RKO (cell line): ENCODE measurements around the gene MAPKAPK3.
"Not testable (repeated sequence)": the region's sequence is repeated elsewhere in the genome, so short reads cannot be mapped to it uniquely, and the experiment has no call there.

ENCODE experiments used
- DNase-seq: peaks from one replicate; pipeline ENCODE4 v3.0.0-alpha.2; 2016; ENCODE audit warnings: low spot score

Gene MAPKAPK3

GRCh38 chr3:50656417-50657195, 39.7 kb downstream of the MAPKAPK3 start:
- no peak for DNase-seq

DNA sequence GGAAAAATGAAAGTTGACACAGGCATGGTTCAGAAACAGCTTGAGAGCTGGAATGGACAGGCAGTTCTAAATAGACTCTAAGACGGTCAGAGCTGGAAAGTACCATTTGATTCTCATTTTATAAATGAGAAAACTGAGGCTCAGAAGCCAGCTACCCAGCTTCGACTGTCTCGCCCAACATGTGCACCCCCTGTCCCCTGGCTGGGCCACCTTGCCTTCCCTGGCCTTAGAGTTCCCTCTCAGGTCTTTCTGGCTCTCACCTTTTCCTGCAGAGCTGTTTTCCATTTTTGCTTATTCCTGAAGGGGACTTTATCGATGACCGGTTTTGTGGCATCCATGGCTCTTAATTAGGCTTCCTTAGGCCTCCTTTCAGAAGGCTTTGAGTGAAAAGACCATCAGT, 40.5 kb downstream of the MAPKAPK3 start:
- no peak for DNase-seq

GRCh38 chr3:50657816-50658215, 40.9 kb downstream of the MAPKAPK3 start:
- DNase-seq, result no peak

GRCh38 chr3:50658416-50658815, 41.5 kb downstream of the MAPKAPK3 start:
- DNase-seq, result no peak

DNA sequence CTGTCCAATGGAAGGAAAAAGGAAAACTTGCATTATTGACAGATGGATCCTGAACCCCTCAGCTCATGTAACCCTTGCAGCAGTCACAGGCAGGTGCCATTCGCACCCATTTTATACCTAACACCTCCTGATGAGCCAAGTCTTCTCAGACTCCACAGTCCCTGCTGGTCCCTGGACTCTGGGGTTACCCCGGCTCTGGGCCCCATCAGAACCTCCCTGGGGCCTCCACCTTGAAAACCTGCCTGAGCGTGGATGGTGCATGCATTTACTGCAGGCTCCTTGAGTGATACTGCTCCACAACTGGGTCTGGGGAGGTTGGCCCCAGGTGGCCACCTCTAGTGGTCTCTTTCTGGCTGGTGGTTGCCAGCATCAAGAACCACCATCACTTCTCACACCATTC, 41.9 kb downstream of the MAPKAPK3 start:
- no peak for DNase-seq

DNA sequence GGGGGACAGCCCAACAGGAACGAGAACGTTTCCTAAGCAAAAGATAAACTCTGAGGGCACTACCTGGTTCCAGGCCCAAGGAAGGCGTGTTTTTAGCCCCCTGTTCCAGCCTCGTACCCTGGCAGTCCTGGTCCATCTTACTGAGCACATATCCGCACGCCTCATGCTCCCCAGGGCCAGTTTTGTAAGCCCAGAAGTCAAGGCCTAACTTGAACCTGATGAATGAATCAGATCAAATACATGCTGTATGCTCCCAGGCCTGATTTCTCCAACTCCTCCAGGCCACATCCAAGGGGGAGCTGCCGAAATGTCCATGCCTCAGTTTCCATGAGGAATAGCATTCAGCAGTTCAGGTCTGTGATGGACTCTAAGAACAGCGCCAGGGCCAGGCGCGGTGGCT, 43.4 kb downstream of the MAPKAPK3 start:
- DNase-seq, result no peak

- DNase-seq, result no peak
These were observed 44.4 kb downstream of the MAPKAPK3 start for GRCh38 chr3:50661321-50661837.

DNA sequence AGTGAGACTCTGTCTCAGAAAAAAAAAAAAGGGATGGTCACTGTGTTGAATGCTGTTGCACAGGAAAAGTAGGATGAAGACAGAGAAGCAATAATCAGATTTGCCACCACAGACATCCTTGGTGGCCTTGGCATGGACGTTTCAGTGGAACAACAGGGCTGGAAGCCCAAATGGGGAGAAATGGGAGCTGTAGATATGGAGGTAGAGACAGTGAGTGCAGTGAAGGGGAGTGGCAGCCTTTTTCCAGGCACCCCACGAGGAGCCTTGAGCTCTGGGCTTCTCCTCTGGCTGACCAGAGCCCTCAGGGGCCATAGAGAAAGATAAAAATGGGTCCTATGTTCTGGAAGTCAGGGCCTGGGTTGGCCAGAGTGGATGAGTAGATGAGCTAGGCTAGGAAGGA, 45.5 kb downstream of the MAPKAPK3 start:
- no peak for DNase-seq

DNA sequence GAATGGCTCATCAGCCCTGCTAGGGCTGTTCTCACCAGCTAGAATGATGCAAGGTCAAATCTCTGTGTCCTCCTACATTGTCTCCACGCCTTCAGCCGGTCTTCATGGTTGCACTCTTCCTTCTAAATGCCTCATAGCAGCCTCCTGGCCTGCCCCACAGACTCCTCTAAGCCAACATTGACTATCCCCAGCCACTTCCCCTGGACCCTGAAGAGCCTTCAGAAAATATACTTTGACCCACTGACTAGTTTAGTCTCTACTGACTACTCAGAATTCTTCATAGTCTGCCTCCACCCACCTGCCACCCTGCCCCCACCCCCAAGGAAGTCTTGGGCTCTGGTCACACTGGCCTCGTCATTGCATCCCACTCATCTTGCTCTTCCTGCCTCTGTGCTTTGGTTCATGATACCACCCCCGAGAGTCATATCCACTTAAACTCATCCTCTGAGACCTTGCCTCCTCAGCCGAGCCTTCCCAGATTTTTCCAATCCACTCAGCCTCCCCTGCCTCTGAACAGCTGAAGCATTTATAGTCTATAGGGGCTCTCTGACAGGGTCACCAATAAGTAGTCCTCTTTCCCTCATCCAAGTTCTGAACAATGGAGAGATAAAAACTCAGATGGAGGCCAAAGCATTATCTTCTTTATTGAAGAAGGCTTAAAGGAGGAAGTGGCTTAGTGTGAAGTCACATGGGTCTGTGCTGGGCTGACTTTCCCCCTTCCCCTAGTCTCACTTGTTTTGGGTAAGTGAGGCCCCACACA, 48.3 kb downstream of the MAPKAPK3 start:
- DNase-seq, result no peak

DNA sequence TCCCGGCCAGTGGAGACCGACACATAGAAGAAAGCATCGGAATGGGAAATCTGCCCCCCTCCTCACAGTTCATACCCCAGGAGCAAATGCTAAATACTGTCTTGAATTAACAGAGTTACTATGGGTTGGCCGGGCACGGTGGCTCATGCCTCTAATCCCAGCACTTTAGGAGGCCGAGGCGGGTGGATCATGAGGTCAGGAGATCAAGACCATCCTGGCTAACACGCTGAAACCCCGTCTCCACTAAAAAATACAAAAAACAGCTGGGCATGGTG, 48.8 kb downstream of the MAPKAPK3 start:
- not testable (repeated sequence) for DNase-seq

GRCh38 chr3:50666837-50667236, 49.9 kb downstream of the MAPKAPK3 start:
- DNase-seq, result no peak

- DNase-seq, result peak; percentile 66
These were observed 54.4 kb downstream of the MAPKAPK3 start for GRCh38 chr3:50671331-50671730.

- no peak for DNase-seq
These were observed 55.7 kb downstream of the MAPKAPK3 start for GRCh38 chr3:50672656-50673055.

DNA sequence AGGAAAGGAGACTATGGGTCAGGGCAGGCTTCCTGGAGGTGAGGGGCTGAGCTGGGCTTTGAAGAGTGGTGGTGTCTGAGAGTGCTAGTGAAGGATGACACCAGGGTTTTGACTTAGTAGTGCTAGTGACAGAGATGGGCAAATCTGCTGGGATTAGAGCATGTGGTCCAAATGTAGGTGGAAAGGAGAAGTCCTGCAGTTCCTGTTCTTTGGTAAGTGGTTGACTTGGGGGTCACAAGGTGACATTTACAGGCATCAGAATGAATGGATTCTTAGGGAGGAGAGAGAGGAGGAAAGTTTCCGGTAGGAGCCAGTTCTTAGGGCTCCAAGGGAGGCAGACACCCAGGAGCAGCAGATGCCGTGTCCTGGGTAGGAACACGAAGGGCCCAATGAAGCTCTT, 57.0 kb downstream of the MAPKAPK3 start:
- DNase-seq, result no peak

- DNase-seq, result no peak
These were observed 57.6 kb downstream of the MAPKAPK3 start, which contains the start of gene DOCK3 for GRCh38 chr3:50674349-50675178. TSS of gene DOCK3 (plus strand) at chr3:50674927. CDS start at chr3:50675264, 337 bp downstream.

DNA sequence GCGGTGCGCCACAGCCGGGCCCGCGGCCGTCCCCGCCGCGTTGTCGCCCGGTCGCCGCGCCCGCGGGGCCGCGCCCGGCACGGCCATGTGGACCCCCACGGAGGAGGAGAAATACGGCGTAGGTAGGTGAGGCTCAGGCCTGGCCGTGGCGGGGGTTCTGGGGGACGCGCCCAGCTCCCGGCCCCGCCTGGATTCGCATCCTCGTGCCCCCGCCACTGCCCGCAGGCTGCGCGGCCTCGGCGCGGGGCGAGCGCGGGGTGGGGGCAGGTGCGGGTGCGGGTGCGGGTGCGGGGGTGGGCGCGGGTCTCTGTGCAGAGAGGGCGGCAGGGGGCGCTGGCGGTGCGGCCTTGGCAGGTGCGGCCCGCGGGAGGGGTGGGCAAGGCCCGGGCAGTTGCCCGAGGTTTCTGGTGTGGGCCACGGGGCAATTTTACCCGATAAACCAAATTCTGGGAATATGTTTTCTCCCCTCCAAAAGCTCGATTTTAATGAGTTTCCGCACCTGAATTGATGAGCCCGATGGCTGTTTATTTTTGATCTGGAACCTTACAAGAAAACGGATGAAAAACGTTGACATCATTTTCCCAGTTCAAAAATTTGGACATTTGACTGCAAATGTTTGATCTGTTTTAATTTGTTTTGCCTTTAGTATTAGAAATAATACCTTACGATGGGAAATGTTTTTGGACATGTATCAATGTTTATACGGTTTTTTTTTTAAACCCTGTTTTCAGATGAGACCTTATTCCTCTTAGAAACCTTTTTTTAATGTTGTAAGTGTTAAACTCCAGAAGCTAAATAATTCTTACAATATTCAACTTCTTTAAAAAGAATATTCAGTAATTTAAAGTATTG, 58.5 kb downstream of the MAPKAPK3 start:
- no peak for DNase-seq

DNA sequence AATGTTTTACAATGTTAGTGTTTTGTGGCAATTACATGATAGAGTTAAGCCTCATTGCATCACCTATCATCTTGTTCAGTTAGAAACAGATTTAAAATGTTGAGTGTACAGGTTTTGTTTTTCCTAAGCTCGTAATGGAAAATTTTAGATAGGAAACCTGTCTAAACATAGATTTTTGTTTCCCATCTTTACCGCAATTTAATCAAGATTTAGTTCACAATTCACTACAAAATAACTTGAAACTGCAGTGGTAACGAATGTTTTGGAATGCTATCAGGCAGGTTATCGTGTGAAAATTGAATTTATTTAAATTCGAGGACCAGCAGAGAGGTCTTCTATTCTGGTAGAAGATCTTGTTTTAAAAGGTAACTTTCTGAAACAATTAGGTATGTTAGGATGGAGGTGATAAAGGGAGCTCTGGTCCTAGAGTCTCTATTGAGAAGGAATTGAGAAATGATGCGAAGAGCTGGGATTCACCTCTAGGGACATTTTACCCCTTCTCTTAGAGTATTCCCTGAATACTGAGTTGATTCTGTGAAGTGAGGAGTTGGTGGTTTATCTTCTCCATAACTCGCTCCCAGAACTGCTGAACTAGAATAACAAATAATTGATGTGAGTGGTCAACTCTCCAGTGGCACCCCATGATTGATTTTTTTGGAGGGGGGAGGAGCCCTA, 59.2 kb downstream of the MAPKAPK3 start:
- DNase-seq, result no peak

GRCh38 chr3:50687127-50687751, 70.3 kb downstream of the MAPKAPK3 start:
- no peak for DNase-seq

GRCh38 chr3:50687916-50688315, 71.0 kb downstream of the MAPKAPK3 start:
- DNase-seq, result no peak

- not testable (repeated sequence) for DNase-seq
These were observed 71.7 kb downstream of the MAPKAPK3 start for GRCh38 chr3:50688602-50689001.
